ENCODE results near the gene STX18. TPM values are rescaled to one million over a fixed set of nuclear protein-coding genes. Genes with fewer than 3 reads are reported as not detected.

STX18 gene
- total and polyA plus RNA-seq, 11 donors: 10.1 to 26.1 (median 18.0) TPM

- Histone ChIP-seq H3K9me3 (no peaks in the 10 kb centered on the region), H3K4me3 (no peak overlapping the region), H3K27ac (no peak overlapping the region), H3K36me3 (peaks cover 0 to 45% (median 24%) of the 10 kb centered on the region in 9 donors), H3K4me1 (peaks cover 0 to 2% (median 0%) of the 10 kb centered on the region in 12 donors), H3K27me3 (no peaks in the 10 kb centered on the region)
- ATAC-seq: no peak
- 85 to 90% (median 88%) methylated on average over 4 of the region's 4 CpGs for WGBS, 4 donors
- no peak for DNase-seq
- TF ChIP-seq POLR2A (IDR thresholded peaks at IDR 0.05): no peak
- intact Hi-C loops (cut with DNase I): no loop called here
These were observed 102.1 kb downstream of the STX18 start for GRCh38 chr4:4439782-4440181.

- intact Hi-C loops (cut with DNase I): no loop called here
- H3K27me3 ChIP-seq: no peaks in the 10 kb centered on the region
These were observed 103.0 kb downstream of the STX18 start for GRCh38 chr4:4438891-4439290.

GRCh38 chr4:4437798-4438470, 103.9 kb downstream of the STX18 start:
- intact Hi-C loops (cut with DNase I): no loop called here
- 94 to 95% (median 94%) methylated on average over 11 to 13 of the region's 13 CpGs for WGBS, 4 donors
- no peak overlapping the region for H3K4me3 ChIP-seq
- H3K27me3 ChIP-seq: no peaks in the 10 kb centered on the region
- no peak for DNase-seq
- no peak for ATAC-seq
- no peak overlapping the region for H3K27ac ChIP-seq
- H3K9me3 ChIP-seq: no peaks in the 10 kb centered on the region
- peaks cover 0 to 7% (median 0%) of the 10 kb centered on the region in 12 donors for H3K4me1 ChIP-seq
- TF ChIP-seq POLR2A (IDR thresholded peaks at IDR 0.05): no peak
- no peak for TF ChIP-seq CTCF (IDR thresholded peaks at IDR 0.05)
- H3K36me3 ChIP-seq: peaks cover 0 to 59% (median 25%) of the 10 kb centered on the region in 9 donors

More at GRCh38 chr4:4438891-4439290, 103.0 kb downstream of the STX18 start:
- peaks cover 0 to 3% (median 0%) of the 10 kb centered on the region in 12 donors for H3K4me1 ChIP-seq
- DNase-seq (no peak), ATAC-seq (no peak)
- no peak overlapping the region for H3K4me3 ChIP-seq
- no peak overlapping the region for H3K27ac ChIP-seq
- H3K9me3 ChIP-seq: no peaks in the 10 kb centered on the region
- no peak for TF ChIP-seq POLR2A (IDR thresholded peaks at IDR 0.05)
- no peak for TF ChIP-seq CTCF (IDR thresholded peaks at IDR 0.05)
- H3K36me3 ChIP-seq: peaks cover 0 to 50% (median 24%) of the 10 kb centered on the region in 9 donors

DNA sequence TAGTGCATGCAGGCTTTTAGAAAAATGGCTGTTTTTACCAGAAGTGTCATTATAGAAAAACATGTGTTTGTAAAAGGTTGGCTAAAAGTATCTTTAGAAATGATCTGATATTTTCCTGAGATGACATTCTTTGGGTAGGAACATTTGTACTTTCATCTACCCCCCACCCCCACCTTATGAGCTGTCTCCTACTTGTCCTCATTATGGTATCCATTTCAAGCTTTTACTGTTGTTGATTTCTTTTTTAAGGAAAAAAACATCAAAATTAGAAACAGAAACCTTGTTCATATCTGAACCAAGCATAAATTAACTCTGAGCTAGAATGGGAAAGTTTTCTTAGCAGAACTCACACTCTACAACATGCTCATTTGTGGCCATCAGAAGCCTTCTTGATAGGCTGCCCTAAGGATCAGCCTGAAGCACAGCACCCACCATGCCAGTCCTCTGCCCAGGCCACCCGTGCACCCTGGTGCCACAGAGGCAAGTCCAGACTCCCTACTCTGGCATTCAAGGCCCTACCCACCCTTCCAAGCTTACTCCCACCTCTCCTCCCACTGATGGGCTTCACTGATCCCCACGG, 105.5 kb downstream of the STX18 start:
- H3K36me3 ChIP-seq: peaks cover 0 to 66% (median 38%) of the 10 kb centered on the region in 9 donors
- H3K4me3 ChIP-seq: no peak overlapping the region
- ATAC-seq: no peak
- H3K4me1 ChIP-seq: peaks cover 0 to 7% (median 0%) of the 10 kb centered on the region in 12 donors
- no peak for DNase-seq
- no peaks in the 10 kb centered on the region for H3K9me3 ChIP-seq
- intact Hi-C loops (cut with DNase I): no loop called here
- no peaks in the 10 kb centered on the region for H3K27me3 ChIP-seq
- TF ChIP-seq CTCF (IDR thresholded peaks at IDR 0.05) (no peak), POLR2A (IDR thresholded peaks at IDR 0.05) (no peak)
- WGBS, 4 donors: 92 to 97% (median 96%) methylated on average over 2 of the region's 2 CpGs
- no peak overlapping the region for H3K27ac ChIP-seq
